Measurements from ENCODE around the gene FGD2.

Gene FGD2

GRCh38 chr6:37017606-37018197 is 12.2 kb downstream of the FGD2 start:
- H3K4me3 ChIP-seq (ENCODE audit: low read depth, low read length), result no peak overlapping the region
- TF ChIP-seq, protein P1, sequence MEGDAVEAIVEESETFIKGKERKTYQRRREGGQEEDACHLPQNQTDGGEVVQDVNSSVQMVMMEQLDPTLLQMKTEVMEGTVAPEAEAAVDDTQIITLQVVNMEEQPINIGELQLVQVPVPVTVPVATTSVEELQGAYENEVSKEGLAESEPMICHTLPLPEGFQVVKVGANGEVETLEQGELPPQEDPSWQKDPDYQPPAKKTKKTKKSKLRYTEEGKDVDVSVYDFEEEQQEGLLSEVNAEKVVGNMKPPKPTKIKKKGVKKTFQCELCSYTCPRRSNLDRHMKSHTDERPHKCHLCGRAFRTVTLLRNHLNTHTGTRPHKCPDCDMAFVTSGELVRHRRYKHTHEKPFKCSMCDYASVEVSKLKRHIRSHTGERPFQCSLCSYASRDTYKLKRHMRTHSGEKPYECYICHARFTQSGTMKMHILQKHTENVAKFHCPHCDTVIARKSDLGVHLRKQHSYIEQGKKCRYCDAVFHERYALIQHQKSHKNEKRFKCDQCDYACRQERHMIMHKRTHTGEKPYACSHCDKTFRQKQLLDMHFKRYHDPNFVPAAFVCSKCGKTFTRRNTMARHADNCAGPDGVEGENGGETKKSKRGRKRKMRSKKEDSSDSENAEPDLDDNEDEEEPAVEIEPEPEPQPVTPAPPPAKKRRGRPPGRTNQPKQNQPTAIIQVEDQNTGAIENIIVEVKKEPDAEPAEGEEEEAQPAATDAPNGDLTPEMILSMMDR (IDR thresholded peaks at IDR 0.05; ENCODE audit: insufficient read depth, low read depth, low read length, missing control alignments), result no peak
- DNase-seq (ENCODE audit: low read depth), result no peak

DNA sequence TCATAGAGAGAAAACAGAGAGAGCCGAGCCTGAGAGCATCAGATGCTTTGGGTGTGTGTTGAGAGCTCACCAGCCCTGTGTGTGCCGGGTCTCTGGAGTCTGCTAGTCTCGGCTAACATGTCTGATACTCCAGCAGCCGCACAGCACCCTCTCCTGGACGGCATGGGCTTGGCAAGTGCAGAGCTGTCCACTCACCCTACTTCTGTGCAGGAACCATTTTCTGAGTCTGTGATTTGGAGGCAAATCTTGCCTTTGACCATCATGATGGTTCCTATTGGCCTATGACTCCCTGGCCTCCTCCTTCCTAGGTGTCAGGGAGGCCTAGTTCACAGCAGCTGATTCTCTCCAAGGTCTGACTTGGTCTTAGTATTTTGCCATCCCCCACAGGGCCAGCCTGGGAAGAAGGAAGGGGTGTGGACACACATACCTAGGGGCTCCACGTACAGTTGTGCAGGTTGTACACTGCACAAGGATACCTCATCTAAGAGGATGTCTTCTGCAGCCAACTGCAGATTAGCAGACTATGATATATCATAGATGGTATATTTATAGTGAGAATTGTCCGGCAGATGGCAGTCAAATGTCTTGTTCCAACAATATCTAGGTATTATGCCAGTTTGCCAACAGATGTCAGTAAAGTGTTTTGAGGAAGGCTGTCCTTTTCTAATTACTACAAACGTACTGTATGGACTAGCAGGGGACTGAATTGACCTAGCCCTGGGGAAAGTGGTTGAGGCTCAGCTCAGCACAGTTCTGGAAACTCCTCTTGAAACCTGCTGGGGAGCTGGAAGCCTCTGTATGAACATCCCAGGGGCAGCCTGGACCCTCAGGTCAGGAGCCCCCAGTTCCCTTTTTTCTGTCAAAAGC is 13.0 kb downstream of the FGD2 start:
- H3K4me3 ChIP-seq (ENCODE audit: low read depth, low read length), result no peak overlapping the region
- DNase-seq (ENCODE audit: low read depth), result peak; percentile 93
- TF ChIP-seq, protein P1 (IDR thresholded peaks at IDR 0.05; ENCODE audit: insufficient read depth, low read depth, low read length, missing control alignments), result peak; percentile 99

GRCh38 chr6:37019065-37019450 is 13.6 kb downstream of the FGD2 start:
- TF ChIP-seq, protein P1 (IDR thresholded peaks at IDR 0.05; ENCODE audit: insufficient read depth, low read depth, low read length, missing control alignments), result no peak
- DNase-seq (ENCODE audit: low read depth), result no peak

GRCh38 chr6:37020381-37020780 is 14.9 kb downstream of the FGD2 start:
- TF ChIP-seq, protein P1 (IDR thresholded peaks at IDR 0.05; ENCODE audit: insufficient read depth, low read depth, low read length, missing control alignments), result no peak
- H3K4me3 ChIP-seq (ENCODE audit: low read depth, low read length), result no peak overlapping the region
- no peak for DNase-seq (ENCODE audit: low read depth)

More at GRCh38 chr6:37019065-37019450, 13.6 kb downstream of the FGD2 start:
- H3K4me3 ChIP-seq (ENCODE audit: low read depth, low read length), result no peak overlapping the region

DNA sequence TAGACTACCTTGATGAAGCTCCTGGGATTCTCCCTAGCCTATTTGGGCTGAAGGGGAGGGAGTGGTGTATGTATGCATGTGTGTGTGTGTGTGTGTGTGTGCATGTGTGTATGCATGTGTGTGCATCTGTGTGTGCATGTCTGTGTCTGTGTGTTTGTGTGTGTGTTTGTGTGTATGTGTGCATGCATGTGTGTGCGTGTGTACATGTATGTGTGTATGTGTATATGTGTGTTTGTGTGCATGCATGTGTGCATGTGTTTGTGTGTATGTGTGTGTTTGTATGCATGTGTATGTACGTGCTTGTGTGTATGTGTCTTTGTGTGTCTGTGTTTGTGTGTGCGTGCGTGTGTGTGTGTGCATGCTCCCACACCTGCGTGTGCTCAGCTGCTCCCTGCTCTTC is 15.4 kb downstream of the FGD2 start:
- TF ChIP-seq, protein P1 (IDR thresholded peaks at IDR 0.05; ENCODE audit: insufficient read depth, low read depth, low read length, missing control alignments), result no peak
- DNase-seq (ENCODE audit: low read depth), result no peak
- no peak overlapping the region for H3K4me3 ChIP-seq (ENCODE audit: low read depth, low read length)

DNA sequence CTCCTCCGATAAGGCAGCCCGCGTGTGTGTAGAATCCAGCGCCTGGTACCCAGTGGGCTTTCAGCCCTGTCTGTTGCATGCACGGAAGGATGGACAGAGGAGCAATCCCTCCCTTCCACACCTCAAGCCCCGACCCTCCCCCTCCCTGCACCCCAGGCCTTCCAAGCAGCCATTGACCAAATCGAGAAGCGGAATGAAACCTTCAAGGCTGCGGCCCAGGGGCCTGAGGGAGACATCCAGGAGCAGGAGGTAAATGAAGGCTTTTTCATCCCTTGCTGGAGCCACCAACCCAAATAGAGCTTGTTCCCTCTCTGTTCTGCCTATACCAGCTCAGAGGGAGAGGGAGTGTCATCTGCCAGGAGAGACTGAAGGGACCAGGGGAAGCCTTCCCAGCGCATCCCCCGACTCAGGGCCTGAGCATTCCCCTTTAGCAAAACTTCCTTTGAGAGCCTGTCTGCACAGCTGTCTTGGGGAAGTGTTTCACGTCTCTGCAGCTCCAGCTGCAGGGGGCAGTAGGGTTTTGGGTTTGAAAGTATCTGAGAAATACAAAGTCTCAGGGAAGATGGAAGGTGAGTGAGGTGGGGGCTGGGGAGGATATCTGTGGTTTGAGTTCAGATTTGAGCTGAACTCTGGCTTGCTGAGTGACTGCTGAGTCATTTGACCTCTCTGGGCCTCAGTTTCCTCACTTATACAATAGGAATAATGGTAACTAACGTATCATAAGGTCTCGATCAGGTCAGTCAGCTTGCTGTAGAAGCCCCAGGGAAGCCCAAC is 16.1 kb downstream of the FGD2 start:
- DNase-seq (ENCODE audit: low read depth), result peak; percentile 30
- TF ChIP-seq, protein P1 (IDR thresholded peaks at IDR 0.05; ENCODE audit: insufficient read depth, low read depth, low read length, missing control alignments), result peak; percentile 11
- H3K4me3 ChIP-seq (ENCODE audit: low read depth, low read length), result no peak overlapping the region

All from GM12865 (cell line).